ENCODE results near the gene TMEM69.

DNA sequence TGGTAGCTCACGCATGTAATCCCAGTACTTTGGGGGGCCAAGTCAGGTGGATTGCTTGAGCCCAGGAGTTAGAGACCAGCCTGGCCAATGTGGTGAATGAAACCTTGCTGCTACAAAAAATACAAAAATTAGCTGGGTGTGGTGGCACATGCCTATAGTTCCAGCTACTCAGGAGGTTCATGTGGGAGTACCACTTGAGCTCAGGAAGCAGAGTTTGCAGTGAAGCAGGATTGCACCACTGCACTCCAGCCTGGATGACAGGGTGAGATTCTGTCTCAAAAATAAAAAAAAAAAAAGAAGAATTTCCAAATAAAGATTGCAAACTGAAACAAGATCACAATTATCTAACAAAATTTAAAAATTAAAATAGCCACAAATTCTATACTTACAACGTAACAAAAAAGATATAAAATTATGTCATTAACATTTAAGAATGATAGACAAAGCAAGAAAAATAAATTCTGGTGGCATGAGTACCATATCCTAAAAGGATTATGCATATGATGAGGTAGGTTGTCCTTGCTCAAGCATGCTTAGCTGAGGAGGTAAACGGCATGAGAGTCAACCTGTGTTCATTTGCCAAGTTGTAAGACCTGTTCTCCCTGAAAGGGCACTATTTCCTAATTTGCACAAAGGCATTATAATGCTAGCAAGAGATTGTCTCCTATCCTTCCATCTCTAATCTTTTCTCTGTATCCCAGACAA, 42.2 kb downstream of the TMEM69 start:
- TF ChIP-seq, protein P1, sequence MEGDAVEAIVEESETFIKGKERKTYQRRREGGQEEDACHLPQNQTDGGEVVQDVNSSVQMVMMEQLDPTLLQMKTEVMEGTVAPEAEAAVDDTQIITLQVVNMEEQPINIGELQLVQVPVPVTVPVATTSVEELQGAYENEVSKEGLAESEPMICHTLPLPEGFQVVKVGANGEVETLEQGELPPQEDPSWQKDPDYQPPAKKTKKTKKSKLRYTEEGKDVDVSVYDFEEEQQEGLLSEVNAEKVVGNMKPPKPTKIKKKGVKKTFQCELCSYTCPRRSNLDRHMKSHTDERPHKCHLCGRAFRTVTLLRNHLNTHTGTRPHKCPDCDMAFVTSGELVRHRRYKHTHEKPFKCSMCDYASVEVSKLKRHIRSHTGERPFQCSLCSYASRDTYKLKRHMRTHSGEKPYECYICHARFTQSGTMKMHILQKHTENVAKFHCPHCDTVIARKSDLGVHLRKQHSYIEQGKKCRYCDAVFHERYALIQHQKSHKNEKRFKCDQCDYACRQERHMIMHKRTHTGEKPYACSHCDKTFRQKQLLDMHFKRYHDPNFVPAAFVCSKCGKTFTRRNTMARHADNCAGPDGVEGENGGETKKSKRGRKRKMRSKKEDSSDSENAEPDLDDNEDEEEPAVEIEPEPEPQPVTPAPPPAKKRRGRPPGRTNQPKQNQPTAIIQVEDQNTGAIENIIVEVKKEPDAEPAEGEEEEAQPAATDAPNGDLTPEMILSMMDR (IDR thresholded peaks at IDR 0.05) = no peak
- TF ChIP-seq POLR2A (IDR thresholded peaks at IDR 0.05) = no peak

Measured in upper lobe of left lung (tissue), 4 donors.